ENCODE data around the gene DLGAP1.

Gene DLGAP1

DNA sequence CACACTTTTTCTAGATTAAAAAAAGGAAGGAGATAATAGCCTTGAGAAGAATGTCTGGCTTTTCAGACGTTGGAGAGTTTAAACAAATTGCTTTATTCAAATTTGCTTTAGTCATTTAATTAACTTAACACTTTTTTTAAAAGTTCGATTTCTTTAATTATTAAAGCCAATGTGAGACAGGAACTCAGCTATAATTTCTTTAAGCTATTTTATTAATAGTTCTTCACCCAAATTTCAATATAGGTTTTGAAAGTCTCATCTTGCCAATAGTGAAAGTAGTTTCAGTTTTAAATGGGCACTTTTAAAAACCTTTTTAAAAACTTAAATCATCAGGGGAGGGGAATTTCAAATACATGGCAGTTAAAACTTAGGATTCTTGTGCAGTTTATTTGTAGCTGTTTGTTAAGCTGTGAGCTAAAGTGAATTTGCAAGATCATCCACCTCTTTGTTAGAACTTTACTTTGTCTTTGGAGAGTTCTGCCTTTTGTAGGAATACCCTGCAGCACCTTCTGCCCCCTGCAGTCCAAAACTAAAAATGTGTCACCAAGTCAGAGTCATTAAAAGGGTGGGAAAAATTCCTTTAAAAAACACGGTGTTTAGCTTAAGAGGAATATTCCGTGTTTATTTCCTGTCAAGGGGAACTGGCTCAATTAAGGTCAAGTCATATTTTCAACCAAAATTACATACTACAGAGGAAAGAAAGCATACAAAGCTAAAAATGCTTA lies 1000.6 kb downstream of the DLGAP1 start:
- TF ChIP-seq, protein P1, sequence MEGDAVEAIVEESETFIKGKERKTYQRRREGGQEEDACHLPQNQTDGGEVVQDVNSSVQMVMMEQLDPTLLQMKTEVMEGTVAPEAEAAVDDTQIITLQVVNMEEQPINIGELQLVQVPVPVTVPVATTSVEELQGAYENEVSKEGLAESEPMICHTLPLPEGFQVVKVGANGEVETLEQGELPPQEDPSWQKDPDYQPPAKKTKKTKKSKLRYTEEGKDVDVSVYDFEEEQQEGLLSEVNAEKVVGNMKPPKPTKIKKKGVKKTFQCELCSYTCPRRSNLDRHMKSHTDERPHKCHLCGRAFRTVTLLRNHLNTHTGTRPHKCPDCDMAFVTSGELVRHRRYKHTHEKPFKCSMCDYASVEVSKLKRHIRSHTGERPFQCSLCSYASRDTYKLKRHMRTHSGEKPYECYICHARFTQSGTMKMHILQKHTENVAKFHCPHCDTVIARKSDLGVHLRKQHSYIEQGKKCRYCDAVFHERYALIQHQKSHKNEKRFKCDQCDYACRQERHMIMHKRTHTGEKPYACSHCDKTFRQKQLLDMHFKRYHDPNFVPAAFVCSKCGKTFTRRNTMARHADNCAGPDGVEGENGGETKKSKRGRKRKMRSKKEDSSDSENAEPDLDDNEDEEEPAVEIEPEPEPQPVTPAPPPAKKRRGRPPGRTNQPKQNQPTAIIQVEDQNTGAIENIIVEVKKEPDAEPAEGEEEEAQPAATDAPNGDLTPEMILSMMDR (conservative IDR thresholded peaks at IDR 0.05; ENCODE audit: control insufficient read depth, insufficient read depth, low read depth, low read length), result peak; percentile 72
- peak overlapping the region; percentile 32 for H3K4me3 ChIP-seq (ENCODE audit: control insufficient read depth, low read depth, low read length)
- peak; percentile 73 for DNase-seq (ENCODE audit: low read depth)

DNA sequence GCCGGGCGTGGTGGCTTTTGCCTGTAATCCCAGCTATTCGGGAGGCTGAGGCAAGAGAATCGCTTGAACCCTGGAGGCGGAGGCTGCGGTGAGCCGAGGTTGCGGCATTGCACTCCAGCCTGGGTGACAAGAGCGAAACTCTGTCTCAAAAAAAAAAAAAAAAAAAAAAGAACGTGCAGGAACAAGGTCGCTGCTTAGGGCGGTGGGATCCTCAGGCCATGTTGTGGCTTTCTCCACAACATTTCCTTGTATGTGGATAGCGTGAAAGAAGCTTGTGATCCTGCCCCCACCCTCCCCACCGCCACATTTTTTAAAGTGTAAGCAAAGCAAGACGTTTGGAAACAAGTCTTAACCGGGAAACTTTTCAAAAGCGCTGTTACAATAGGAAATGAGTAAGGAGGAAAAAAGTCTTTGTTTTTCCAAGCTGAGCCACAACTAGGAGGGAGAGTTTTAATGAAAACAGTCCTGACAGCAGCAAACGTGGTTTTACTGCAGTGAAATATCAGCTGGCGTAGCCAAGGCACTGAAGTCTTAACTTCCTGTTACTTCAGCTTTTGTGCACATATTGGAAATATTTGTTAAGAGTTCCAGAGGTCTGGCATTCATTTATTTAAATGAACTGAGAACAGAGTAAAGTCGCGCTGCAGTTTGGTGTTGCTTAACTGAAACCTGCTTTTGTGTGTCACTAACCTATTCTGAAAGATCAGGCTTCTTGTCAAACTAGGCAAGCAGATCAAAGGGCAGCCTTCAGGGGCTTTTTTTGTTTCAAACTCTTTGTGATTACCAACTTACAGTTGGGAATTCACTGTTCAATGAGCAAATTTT lies 1001.4 kb downstream of the DLGAP1 start:
- H3K4me3 ChIP-seq (ENCODE audit: control insufficient read depth, low read depth, low read length), result peak overlapping the region; percentile 96
- TF ChIP-seq, protein P1 (conservative IDR thresholded peaks at IDR 0.05; ENCODE audit: control insufficient read depth, insufficient read depth, low read depth, low read length), result no peak
- DNase-seq (ENCODE audit: low read depth), result peak; percentile 97

DNA sequence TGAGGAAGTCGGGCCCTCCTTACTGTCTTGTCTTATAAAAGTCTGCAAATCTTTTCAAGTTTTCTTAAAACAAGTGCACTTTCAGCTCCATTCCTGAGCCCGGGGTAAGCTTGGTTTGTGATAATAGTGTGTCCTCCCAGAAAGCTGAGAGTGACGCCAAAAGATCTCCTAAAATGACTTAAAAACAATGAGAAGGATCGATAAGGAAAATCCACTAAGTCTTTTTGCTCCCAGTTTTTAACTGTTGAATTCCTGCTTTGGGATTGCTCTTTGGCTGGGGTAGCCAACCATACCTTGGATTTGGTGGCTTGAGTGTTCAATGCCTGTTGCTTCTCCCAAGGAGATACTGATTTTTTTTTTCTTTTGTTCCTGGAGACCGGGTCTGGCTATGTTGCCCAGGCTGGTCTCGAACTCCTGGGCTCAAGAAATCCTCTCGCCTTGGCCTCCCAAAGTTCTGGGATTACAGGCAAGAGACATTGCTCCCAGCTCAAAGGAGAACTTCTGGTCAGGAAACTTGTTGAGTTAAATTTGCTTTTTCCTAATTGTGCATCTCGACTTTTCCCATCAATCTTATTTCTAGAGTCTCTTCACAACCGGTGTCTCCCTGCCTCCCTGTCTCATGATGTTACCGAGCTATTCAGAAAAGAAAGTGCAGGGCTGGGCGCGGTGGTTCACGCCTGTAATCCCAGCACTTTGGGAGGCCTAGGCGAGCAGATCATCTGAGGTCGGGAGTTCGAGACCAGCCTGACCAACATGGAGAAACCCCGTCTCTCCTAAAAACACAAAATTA lies 1002.2 kb downstream of the DLGAP1 start:
- DNase-seq (ENCODE audit: low read depth), result peak; percentile 50
- TF ChIP-seq, protein P1 (conservative IDR thresholded peaks at IDR 0.05; ENCODE audit: control insufficient read depth, insufficient read depth, low read depth, low read length), result no peak

DNA sequence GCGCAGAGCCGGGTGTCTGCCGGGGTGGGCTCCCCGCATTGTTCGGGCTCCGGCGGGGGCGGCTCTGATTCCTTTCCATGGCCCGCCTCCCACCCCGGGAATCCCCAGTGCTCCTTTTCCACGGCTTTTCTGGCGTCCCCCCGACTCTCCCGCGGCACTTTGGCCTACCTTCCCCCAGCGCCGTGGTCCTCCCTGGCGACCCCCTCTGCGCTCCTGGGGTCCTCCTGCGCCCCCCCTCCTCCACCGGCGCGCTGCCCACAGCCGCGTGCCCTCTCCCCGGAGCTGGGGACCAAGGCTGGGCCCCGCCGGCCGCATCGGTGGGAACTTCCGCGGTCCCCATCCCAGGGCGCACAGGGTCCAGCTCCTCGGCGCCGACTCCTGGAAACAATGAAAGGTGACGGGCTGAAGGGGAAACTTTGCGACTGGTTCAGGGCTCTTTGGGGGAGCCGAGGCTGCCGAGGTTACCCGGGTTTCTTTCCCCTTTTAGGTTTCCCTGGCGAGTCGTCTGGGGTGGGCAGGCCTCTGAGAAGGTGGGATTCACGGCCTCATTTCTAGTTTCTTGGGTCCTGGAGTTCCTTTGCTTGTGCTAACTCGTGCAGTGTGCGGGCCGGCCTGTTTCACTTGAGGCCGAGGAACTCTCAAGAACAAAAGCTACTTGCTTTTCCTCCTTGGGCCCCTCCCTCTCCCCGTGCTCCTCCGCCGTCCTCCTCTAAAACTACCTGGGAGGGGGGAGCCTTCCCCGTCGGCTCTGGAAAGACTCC lies 1002.9 kb downstream of the DLGAP1 start:
- peak; percentile 64 for DNase-seq (ENCODE audit: low read depth)
- TF ChIP-seq, protein P1 (conservative IDR thresholded peaks at IDR 0.05; ENCODE audit: control insufficient read depth, insufficient read depth, low read depth, low read length), result no peak
- H3K4me3 ChIP-seq (ENCODE audit: control insufficient read depth, low read depth, low read length), result peak overlapping the region; percentile 96

More for the DNA sequence above, 1002.2 kb downstream of the DLGAP1 start:
- peak overlapping the region; percentile 96 for H3K4me3 ChIP-seq (ENCODE audit: control insufficient read depth, low read depth, low read length)

DNA sequence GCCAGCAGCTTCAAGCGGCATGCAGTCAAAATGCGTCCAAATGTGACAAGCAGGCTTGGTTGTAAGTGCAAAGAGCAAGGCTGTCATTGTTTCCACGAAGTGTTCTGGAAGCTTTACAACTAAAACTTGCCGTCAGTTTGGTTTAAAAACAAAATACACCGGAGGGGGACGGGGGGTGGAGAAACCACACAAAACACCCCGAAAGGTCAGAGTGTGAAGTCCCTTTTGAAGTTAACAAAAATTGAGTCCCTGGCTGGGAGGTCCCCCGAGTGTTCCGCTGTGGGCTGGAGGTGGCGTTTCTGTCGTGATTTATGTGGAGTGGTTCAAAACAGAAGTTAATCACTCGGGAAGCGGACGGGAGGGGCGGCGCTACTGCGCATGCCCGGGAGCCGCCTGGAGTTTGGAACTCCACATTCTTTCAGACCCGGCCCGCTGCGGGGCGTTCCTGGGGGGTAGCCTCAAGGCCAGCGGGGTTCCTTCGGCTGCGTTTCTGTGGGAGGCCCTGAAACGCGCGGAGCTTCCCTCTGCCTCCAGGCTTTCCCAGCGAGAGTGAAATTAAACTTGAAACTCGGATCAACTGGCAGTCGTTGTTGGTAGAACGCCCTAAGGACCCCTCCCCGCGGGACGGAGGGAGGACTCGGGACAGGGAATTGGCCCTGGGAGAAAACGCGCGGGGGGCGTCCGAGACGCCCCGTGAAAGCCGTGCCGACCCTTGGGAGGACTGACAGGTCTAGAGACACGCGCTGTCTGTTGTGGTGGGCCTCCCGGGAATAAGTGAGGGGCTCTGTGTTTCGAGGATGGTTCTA lies 1003.7 kb downstream of the DLGAP1 start:
- TF ChIP-seq, protein P1 (conservative IDR thresholded peaks at IDR 0.05; ENCODE audit: control insufficient read depth, insufficient read depth, low read depth, low read length), result no peak
- peak overlapping the region; percentile 96 for H3K4me3 ChIP-seq (ENCODE audit: control insufficient read depth, low read depth, low read length)
- DNase-seq (ENCODE audit: low read depth), result peak; percentile 91
